HepG2 (cell line): ENCODE measurements around the gene ZBTB18. TPM values are rescaled to one million over a fixed set of nuclear protein-coding genes. Genes with fewer than 3 reads are reported as not detected.

Source experiments
- ESRRA ChIP-seq: sonication (generic); formaldehyde crosslinking; IDR thresholded peaks from 2 replicates; pipeline ENCODE4 v1.5.1; 2020; ENCODE audit warnings: mild to moderate bottlenecking, low read depth, missing genetic modification reagents
- NFYC ChIP-seq: IDR thresholded peaks from 2 replicates; pipeline ENCODE4 v1.6.1; 2016; ENCODE audit warnings: missing genetic modification reagents, missing compliant biosample characterization
- PBX3 ChIP-seq: sonication (generic); formaldehyde crosslinking; IDR thresholded peaks from 2 replicates; pipeline ENCODE4 v1.8.1; 2023; ENCODE audit warnings: missing genetic modification reagents, inconsistent platforms, borderline replicate concordance
- RERE ChIP-seq: IDR thresholded peaks from 2 replicates; pipeline ENCODE4 v1.6.1; 2016; ENCODE audit warnings: low read depth, missing genetic modification reagents, missing compliant biosample characterization
- ZHX2 ChIP-seq, 2 experiments: sonication (generic) in 1 of 2; formaldehyde crosslinking in 1 of 2; IDR thresholded peaks; 2 replicates each; pipeline versions ENCODE4 v1.6.1 to v1.9.0; 2014 to 2022; ENCODE audit warnings: antibody characterized with exemption in 1 of 2, borderline replicate concordance in 1 of 2, inconsistent platforms in 1 of 2, low read depth in 1 of 2, missing genetic modification reagents in 1 of 2
- ZNF564 ChIP-seq: sonication (generic); formaldehyde crosslinking; IDR thresholded peaks from 2 replicates; pipeline ENCODE4 v1.8.1; 2023; ENCODE audit warnings: mild to moderate bottlenecking, missing genetic modification reagents
- ZNF713 ChIP-seq: sonication (generic); formaldehyde crosslinking; IDR thresholded peaks from 2 replicates; pipeline ENCODE4 v1.4.0; 2020; ENCODE audit warnings: mild to moderate bottlenecking, missing genetic modification reagents
- ZNF75D ChIP-seq: sonication (generic); formaldehyde crosslinking; IDR thresholded peaks from 2 replicates; pipeline ENCODE4 v1.8.1; 2023; ENCODE audit warnings: missing genetic modification reagents, mild to moderate bottlenecking, borderline replicate concordance
- polyA plus RNA-seq, 8 experiments: library from polyadenylated mRNA; depleted of rRNA in 3 of 8; stranded (reverse) in 7 of 8; unstranded in 1 of 8; fragments of >200 nt; fragmentation: Illumina TruSeq in 4 of 8; extraction: Trizol in 4 of 8; gene quantifications; 2 replicates each; pipeline versions ENCODE4 v1.2.1 to v1.2.3, GENCODE V29; 2011 to 2016; ENCODE audit warnings: low read depth in 4 of 8, missing spikeins in 1 of 8, mixed read lengths in 1 of 8; ENCODE audit not compliant: insufficient read depth in 1 of 8
- total RNA-seq, 5 experiments: library from RNA; depleted of rRNA; stranded (reverse); fragments of >200 nt; fragmentation: Illumina TruSeq; extraction: Trizol; gene quantifications; 2 replicates each; pipeline ENCODE4 v1.2.3, GENCODE V29; 2016; ENCODE audit warnings: low read depth in 1 of 5

The ZBTB18 gene
- total and polyA plus RNA-seq, 2 of the 13 experiments (the other 11 are each of a cell fraction or from before 2014, with no cell fraction given) = 3.1 to 4.3 TPM

GRCh38 chr1:244047621-244048255 is 3.3 kb upstream of the ZBTB18 start (continued):
- TF ChIP-seq ZHX2 (IDR thresholded peaks at IDR 0.05; ENCODE audit: low read depth) (no peak), ZHX2 (CRISPR knock-in tag; IDR thresholded peaks at IDR 0.05; ENCODE audit: borderline replicate concordance) (no peak), PBX3 (CRISPR knock-in tag) (no peak), RERE (CRISPR knock-in tag) (no peak), ESRRA (no peak), ZNF564 (CRISPR knock-in tag) (no peak), ZNF75D (no peak), NFYC (CRISPR knock-in tag) (no peak), ZNF713 (CRISPR knock-in tag) (no peak)
